PFSK-1 (cell line): ENCODE measurements around the gene MBNL3.

ENCODE experiments used
- POLR2AphosphoS5 ChIP-seq: IDR thresholded peaks from 2 replicates; pipeline ENCODE4 v1.6.1; 2012; ENCODE audit warnings: low read depth, mild to moderate bottlenecking, control low read depth, low read length, moderate library complexity
- SIN3A ChIP-seq: IDR thresholded peaks from 2 replicates; pipeline ENCODE4 v1.6.1; 2012; ENCODE audit warnings: mild to moderate bottlenecking, low read length, moderate library complexity, borderline replicate concordance; ENCODE audit not compliant: insufficient read depth
- TAF1 ChIP-seq: IDR thresholded peaks from 2 replicates; pipeline ENCODE4 v1.6.1; 2012; ENCODE audit warnings: low read length, control low read depth, borderline replicate concordance; ENCODE audit not compliant: insufficient read depth

- TF ChIP-seq SIN3A (no peak), POLR2AphosphoS5 (no peak), TAF1 (no peak)
These were observed 98.0 kb downstream of the MBNL3 start for GRCh38 chrX:132390792-132391191.
